Activated naive CD4-positive, alpha-beta T cell treated with anti-CD3 and anti-CD28 coated beads, Interleukin-2, amount 50 U/mL, for 24 hours (primary cell): ENCODE results near the gene FAR2.
A peak's percentile ranks its signal among the peaks of the same experiment; 100 is the strongest.
"Not testable (repeated sequence)": the region's sequence is repeated elsewhere in the genome, so short reads cannot be mapped to it uniquely, and the experiment has no call there.

Experiments
- H3K27ac Mint-ChIP-seq: one replicate; pipeline ENCODE4 v1.8.0; 2021; ENCODE audit warnings: mild to moderate bottlenecking, mixed read lengths
- H3K27me3 Mint-ChIP-seq: one replicate; pipeline ENCODE4 v1.8.0; 2021; ENCODE audit warnings: mixed read lengths
- H3K36me3 Mint-ChIP-seq: one replicate; pipeline ENCODE4 v1.8.0; 2021; ENCODE audit warnings: mixed read lengths
- H3K4me1 Mint-ChIP-seq: one replicate; pipeline ENCODE4 v1.8.0; 2021; ENCODE audit warnings: mixed read lengths
- H3K4me3 Mint-ChIP-seq: one replicate; pipeline ENCODE4 v1.8.0; 2021; ENCODE audit warnings: mild to moderate bottlenecking, mixed read lengths
- H3K9me3 Mint-ChIP-seq: one replicate; pipeline ENCODE4 v1.8.0; 2021; ENCODE audit warnings: mixed read lengths

The FAR2 gene

GRCh38 chr12:29337325-29337724 lies 188.2 kb downstream of the FAR2 start:
- H3K4me1 Mint-ChIP-seq: no peaks in the 10 kb centered on the region
- peaks cover 4% of the 10 kb centered on the region for H3K36me3 Mint-ChIP-seq

GRCh38 chr12:29343022-29343799 lies 194.1 kb downstream of the FAR2 start:
- peak overlapping the region; percentile 46 for H3K27ac Mint-ChIP-seq
- H3K4me3 Mint-ChIP-seq: no peak overlapping the region
- H3K9me3 Mint-ChIP-seq: no peaks in the 10 kb centered on the region
- H3K4me1 Mint-ChIP-seq: peaks cover 7% of the 10 kb centered on the region
- no peaks in the 10 kb centered on the region for H3K27me3 Mint-ChIP-seq
- H3K36me3 Mint-ChIP-seq: no peaks in the 10 kb centered on the region

More at GRCh38 chr12:29337325-29337724, 188.2 kb downstream of the FAR2 start:
- no peaks in the 10 kb centered on the region for H3K27me3 Mint-ChIP-seq
- H3K4me3 Mint-ChIP-seq: no peak overlapping the region
- no peaks in the 10 kb centered on the region for H3K9me3 Mint-ChIP-seq
- no peak overlapping the region for H3K27ac Mint-ChIP-seq

- peaks cover 5% of the 10 kb centered on the region for H3K36me3 Mint-ChIP-seq
- peak overlapping the region; percentile 68 for H3K27ac Mint-ChIP-seq
- H3K27me3 Mint-ChIP-seq: no peaks in the 10 kb centered on the region
- H3K4me3 Mint-ChIP-seq: no peak overlapping the region
- peaks cover 14% of the 10 kb centered on the region for H3K4me1 Mint-ChIP-seq
- no peaks in the 10 kb centered on the region for H3K9me3 Mint-ChIP-seq
Observed at GRCh38 chr12:29346769-29347421, 197.8 kb downstream of the FAR2 start.

- Mint-ChIP-seq H3K36me3 (peaks cover 10% of the 10 kb centered on the region), H3K27me3 (no peaks in the 10 kb centered on the region)
Observed at GRCh38 chr12:29350080-29350479, 201.0 kb downstream of the FAR2 start.

GRCh38 chr12:29354954-29355353 lies 205.9 kb downstream of the FAR2 start:
- H3K9me3 Mint-ChIP-seq: no peaks in the 10 kb centered on the region
- no peak overlapping the region for H3K4me3 Mint-ChIP-seq
- H3K27ac Mint-ChIP-seq: no peak overlapping the region
- H3K4me1 Mint-ChIP-seq: peaks cover 3% of the 10 kb centered on the region
- peaks cover 11% of the 10 kb centered on the region for H3K36me3 Mint-ChIP-seq
- H3K27me3 Mint-ChIP-seq: no peaks in the 10 kb centered on the region

More at GRCh38 chr12:29350080-29350479, 201.0 kb downstream of the FAR2 start:
- no peak overlapping the region for H3K4me3 Mint-ChIP-seq
- H3K9me3 Mint-ChIP-seq: no peaks in the 10 kb centered on the region
- H3K27ac Mint-ChIP-seq: no peak overlapping the region
- peaks cover 14% of the 10 kb centered on the region for H3K4me1 Mint-ChIP-seq

- no peaks in the 10 kb centered on the region for H3K27me3 Mint-ChIP-seq
- peaks cover 21% of the 10 kb centered on the region for H3K4me1 Mint-ChIP-seq
- no peaks in the 10 kb centered on the region for H3K9me3 Mint-ChIP-seq
- H3K36me3 Mint-ChIP-seq: peaks cover 23% of the 10 kb centered on the region
- H3K4me3 Mint-ChIP-seq: no peak overlapping the region
- H3K27ac Mint-ChIP-seq: no peak overlapping the region
Observed at GRCh38 chr12:29365091-29365490, 216.0 kb downstream of the FAR2 start.

- Mint-ChIP-seq H3K27ac (no peak overlapping the region), H3K4me1 (peaks cover 46% of the 10 kb centered on the region), H3K9me3 (no peaks in the 10 kb centered on the region), H3K36me3 (peaks cover 8% of the 10 kb centered on the region), H3K27me3 (no peaks in the 10 kb centered on the region), H3K4me3 (no peak overlapping the region)
Observed at GRCh38 chr12:29374012-29374411, 224.9 kb downstream of the FAR2 start.

- peaks cover 8% of the 10 kb centered on the region for H3K36me3 Mint-ChIP-seq
- no peaks in the 10 kb centered on the region for H3K27me3 Mint-ChIP-seq
- no peak overlapping the region for H3K27ac Mint-ChIP-seq
- peaks cover 55% of the 10 kb centered on the region for H3K4me1 Mint-ChIP-seq
- H3K4me3 Mint-ChIP-seq: no peak overlapping the region
- no peaks in the 10 kb centered on the region for H3K9me3 Mint-ChIP-seq
Observed at GRCh38 chr12:29374913-29375312, 225.8 kb downstream of the FAR2 start.

- Mint-ChIP-seq H3K4me1 (peaks cover 61% of the 10 kb centered on the region), H3K27me3 (no peaks in the 10 kb centered on the region), H3K9me3 (no peaks in the 10 kb centered on the region), H3K4me3 (no peak overlapping the region), H3K27ac (no peak overlapping the region), H3K36me3 (peaks cover 8% of the 10 kb centered on the region)
Observed at GRCh38 chr12:29376118-29376517, 227.0 kb downstream of the FAR2 start.

- Mint-ChIP-seq H3K36me3 (peaks cover 7% of the 10 kb centered on the region), H3K27me3 (no peaks in the 10 kb centered on the region), H3K4me1 (peaks cover 60% of the 10 kb centered on the region), H3K4me3 (peak within 1 kb of the TSS; percentile 97), H3K9me3 (no peaks in the 10 kb centered on the region), H3K27ac (peak within 1 kb of the TSS; percentile 99)
Observed at GRCh38 chr12:29380536-29381523, 231.8 kb downstream of the FAR2 start, which contains the start of gene ERGIC2. ERGIC2 (minus strand) TSS chr12:29381172; CDS start chr12:29371633, 9,539 bp downstream.

GRCh38 chr12:29382251-29382650 lies 233.2 kb downstream of the FAR2 start:
- H3K27me3 Mint-ChIP-seq: no peaks in the 10 kb centered on the region
- H3K4me1 Mint-ChIP-seq: peaks cover 46% of the 10 kb centered on the region
- peak overlapping the region; percentile 76 for H3K27ac Mint-ChIP-seq
- peak overlapping the region; percentile 97 for H3K4me3 Mint-ChIP-seq
- H3K9me3 Mint-ChIP-seq: no peaks in the 10 kb centered on the region
- H3K36me3 Mint-ChIP-seq: no peaks in the 10 kb centered on the region

GRCh38 chr12:29385194-29385593 lies 236.1 kb downstream of the FAR2 start:
- peaks cover 25% of the 10 kb centered on the region for H3K4me1 Mint-ChIP-seq
- H3K27me3 Mint-ChIP-seq, H3K9me3 Mint-ChIP-seq, H3K36me3 Mint-ChIP-seq, H3K27ac Mint-ChIP-seq, H3K4me3 Mint-ChIP-seq: not testable (repeated sequence)
